Measurements from ENCODE around the gene CNNM4.
"Not testable (repeated sequence)": the region's sequence is repeated elsewhere in the genome, so short reads cannot be mapped to it uniquely, and the experiment has no call there.

CNNM4 gene

DNA sequence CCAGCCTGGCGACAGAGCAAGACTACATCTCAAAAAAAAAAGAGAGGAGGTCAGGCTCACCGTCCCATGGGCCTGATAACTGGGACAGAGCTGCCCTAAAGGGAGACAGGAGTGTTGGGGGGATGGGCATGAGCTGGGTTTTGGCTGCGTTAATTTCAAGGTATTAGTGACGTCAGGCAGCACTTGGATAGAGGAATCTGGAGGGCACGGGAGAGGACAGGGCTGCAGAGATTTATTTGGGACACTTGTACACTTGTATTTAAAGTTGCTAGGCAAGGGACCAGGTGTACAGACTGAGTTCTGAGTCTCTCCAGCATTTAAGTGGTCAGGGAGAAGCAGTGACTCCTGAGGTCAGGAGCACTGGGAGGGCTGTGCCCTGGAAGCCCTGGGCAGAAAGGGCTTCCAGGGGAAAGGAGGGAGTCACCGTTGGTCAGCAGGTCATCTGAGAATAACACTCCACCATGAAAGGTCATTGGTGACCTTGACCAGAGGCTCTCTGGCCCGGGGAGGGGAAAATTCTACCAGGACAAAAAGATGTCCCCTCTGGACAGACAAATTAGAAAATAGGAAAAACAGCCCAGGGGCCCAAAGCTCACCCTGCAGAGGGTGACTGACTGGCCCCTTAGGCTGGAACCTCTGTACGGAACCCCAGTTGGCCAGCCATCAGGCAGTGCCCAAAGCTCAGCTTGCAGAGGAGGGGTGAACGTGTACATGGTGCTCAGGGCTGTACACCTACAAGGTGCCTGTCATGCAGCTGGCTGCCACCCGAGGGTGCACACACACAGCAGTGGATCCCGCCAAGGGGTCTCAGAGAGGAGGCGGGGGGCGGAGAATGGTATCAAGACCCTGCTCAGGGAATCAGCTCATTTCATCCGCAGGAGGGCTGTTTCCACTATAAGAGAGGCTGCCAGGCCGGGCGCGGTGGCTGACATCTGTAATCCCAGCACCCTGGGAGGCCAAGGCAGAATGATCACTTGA, 32.4 kb downstream of the CNNM4 start:
- DNase-seq (ENCODE audit: low read depth), result no peak

DNA sequence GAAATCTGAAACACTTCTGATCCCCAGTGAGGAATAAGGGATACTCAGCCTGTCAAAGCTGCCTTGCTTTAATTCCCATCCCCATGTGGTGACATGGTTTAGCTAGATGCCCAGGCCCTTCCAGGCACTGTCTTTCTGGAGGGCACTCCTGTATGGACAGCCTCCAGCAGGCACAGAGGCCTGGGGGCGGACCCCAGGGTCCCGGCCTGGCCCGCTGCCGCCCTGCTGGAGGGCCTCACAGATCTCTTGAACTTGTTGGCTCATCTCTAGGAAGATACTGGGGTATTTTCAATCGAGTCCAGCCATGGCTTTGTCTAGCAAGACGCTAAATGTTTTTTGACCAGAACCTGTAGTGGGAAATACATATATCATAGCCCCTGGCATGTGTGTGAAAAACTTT, 34.4 kb downstream of the CNNM4 start:
- DNase-seq (ENCODE audit: low read depth), result no peak

DNA sequence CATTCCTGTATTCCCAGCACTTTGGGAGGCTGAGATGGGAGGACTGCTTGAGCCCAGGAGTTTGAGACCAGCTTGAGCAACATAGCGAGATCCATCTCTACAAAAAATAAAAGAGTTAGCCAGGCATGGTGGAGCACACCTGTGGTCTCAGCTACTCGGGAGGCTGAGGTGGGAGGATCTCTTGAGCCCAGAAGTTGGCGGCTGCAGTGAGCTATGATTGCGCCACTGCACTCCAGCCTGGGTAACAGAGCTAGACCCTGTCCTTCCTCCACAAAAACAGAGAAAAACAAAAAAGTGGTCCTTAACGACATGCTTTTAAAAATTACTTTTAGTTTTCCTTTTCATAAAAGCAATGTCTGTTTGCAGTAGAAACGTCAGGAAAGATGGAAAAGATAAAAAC, 35.8 kb downstream of the CNNM4 start:
- not testable (repeated sequence) for DNase-seq (ENCODE audit: low read depth)

DNA sequence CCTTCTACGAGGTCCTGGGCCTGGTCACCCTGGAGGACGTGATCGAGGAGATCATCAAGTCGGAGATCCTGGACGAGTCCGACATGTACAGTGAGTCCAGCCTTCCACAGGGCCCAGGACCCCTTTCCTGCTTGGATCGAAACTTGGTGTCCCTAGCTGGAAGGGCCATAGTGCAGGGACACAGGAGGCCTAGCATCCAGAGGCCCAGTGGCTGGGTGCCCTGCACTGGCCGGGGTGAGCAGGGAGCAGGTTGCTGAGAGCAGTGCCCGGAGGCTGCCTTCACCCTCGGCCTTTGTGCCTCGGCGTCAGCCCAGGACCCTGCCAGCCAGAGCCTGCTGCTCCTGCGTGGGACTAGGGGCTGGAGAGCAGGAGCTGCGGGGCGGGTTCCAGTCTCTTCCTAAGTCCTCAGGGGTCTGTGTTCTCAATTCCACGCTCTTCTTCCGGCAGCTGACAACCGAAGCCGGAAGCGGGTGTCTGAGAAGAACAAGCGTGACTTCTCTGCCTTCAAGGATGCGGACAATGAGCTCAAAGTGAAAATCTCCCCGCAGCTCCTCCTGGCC, 36.4 kb downstream of the CNNM4 start:
- no peak for DNase-seq (ENCODE audit: low read depth)

DNA sequence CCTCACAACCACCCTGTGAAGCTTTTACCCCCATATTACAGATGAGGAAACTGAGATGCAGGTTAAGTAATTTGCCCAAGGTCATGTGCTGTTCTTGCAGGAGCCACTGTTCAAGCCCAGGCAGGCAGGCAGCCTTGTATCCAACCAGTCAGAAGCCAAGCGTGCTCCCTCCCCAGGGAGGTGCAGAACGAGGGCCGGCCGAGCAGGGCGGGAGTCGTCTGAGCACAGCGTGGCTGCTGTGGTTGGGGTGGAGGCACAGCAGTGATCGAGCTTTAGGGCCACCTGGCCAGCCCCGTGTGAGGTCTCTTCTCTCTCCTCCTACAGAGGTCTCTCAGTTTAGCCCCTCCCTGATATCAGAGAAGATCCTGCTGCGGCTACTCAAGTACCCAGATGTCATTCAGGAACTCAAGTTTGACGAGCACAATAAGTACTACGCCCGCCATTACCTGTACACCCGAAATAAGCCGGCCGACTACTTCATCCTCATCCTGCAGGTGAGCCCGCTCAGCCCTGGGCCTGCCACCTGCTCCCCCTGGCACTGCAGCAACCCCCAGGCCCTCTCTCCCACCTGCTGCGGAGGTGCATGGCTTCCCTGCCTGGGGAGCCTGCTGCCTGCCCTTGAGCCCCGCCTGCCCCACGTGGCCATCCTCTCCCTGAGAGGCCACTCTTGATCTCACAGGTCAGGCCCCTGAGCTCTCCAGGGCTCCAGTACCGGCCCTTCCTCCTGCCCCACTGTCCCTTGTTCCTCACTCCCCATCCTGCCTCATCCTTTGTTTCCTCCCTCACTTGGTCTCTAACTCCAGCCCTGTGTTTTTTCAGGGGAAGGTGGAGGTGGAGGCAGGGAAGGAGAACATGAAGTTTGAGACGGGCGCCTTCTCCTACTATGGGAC, 38.3 kb downstream of the CNNM4 start:
- no peak for DNase-seq (ENCODE audit: low read depth)

DNA sequence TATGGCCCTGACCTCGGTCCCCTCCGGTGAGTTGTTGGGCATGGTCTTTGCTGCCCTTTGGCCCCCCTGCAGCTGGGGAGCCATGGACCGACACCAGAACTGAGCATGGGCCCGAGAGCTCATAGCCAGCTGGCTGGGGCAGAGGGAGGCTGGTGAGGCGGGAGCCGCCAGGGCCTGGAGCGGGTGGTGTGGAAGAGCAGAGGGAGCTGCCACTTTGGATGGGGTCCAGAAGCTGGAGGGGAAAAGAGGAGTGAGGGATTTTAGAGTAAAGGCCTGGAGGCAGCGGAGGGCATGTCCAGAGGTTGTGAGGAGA, 38.9 kb downstream of the CNNM4 start:
- DNase-seq (ENCODE audit: low read depth), result no peak

DNA sequence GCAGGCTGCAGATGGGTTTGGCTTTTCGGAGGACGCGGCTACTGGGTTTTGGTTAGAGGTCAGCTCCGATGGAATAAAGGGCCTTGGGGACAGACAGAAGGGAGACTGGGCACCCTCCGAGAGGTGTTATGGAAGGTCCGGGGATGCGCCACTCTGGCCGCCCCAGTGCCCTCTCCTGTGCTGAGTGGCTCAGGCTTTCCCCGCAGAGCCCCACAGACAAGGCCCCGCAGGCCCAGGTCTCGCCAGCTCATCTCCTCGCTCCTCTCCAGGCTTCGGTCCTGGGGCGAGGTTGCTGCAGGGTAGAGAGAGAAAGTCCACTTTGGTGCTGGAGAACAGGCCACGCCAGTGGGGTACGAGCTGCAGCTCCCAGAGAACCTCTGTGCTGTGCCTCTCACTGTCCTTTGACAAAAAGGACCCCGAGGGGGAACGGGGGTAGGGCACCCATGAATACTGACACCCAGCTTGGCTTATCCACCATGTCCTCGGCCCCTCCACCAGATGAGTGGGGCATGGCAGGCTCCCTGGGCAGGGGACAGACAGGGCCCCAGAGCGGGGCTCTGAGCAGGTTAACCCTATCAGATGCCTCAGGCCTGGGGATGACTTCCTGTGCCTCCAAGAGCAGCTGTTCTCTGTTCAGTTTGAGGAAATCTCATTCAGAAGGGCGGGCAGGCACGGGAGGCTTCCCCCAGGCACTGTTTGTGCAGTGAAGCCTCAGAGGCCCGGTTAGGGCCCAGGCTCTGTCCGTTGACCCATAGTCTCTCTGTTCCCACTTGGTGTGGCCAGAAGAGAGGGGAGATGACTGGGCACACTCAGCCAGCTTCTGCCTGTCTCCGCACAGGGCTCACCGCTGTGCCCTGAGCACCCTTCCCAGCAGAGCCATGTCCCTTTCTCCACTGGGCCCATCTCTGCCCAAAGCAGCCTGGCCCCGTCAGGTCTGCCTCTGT, 39.6 kb downstream of the CNNM4 start:
- DNase-seq (ENCODE audit: low read depth), result no peak

DNA sequence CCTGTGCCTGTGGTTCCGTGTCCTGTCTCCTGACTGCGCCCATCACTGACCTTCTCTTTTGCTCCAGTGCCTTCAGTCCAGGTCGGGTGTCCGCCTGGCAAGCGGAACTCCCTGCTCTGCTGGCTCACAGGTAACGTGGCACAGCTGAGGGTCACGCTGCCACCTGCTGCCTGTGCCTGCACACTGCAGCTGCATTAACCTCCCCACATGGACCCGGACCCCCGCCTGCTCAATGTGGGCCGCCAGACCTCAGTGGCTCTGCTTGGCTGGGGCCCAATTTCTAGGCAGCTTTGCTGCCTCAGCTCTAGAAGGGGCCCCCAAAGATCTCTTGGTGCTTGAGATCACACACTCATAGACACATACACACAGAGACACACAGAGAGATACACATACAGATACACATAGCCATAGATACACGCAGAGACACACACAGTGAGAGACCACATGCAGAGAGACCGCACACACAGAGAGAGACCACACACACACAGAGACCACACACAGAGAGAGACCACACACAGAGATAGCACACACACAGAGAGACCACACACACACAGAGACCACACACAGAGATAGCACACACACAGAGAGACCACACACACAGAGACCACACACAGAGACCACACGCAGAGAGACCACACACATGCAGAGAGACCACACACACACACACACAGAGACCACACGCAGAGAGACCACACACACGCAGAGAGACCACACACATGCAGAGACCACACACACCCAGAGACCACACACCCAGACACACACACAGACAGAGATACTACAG, 40.5 kb downstream of the CNNM4 start:
- no peak for DNase-seq (ENCODE audit: low read depth)

DNA sequence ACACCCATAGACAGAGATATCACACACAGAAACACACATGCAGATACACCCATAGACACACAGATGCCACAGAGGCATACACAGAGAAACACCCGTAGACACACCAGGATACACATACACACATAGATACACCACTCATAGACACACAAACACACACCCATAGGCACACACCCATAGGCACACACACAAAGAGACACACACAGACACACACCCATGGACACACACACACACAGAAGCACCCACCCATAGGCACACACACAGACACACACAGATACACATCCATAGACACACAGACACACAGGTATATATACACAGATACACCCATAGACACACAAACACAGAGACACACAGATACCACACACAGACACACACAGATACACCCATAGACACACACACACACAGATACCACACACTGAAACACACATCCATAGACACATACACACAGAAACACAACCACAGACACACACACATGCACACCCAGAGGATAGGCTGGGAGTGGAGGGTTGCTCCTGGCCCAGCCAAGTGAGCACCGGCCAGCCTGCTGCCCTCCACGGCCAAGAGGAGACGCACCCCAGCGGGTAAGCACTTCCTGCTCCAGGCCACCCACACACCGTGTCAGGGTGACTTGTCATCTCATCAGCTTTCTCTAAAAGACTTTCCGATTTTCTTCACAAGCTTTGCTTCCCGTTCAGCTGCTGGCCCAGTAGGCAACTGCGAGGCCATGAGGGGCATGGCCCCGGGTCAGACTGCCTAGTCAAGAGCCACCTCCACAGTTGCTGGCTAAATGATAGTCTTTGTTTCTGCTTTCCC, 41.3 kb downstream of the CNNM4 start:
- no peak for DNase-seq (ENCODE audit: low read depth)

DNA sequence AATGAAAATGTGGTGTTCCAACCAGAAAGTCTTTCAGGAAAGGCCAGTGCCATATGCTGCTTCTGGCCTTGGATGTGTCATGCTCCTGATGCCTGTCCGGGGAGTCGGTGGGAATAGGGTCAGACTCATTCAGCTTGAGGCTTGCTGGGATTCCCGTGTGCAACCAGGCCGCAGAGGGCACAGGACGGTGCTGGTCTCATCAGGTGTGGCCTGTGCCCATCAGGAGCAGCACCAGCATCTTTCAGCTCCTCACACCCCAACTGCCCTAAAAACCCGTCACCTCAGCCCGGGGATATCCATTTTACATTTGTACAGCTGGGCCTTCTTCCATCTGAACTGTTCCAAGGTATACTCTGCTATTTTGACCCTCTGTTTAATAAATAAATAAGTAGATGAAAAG, 42.0 kb downstream of the CNNM4 start:
- DNase-seq (ENCODE audit: low read depth), result no peak

DNA sequence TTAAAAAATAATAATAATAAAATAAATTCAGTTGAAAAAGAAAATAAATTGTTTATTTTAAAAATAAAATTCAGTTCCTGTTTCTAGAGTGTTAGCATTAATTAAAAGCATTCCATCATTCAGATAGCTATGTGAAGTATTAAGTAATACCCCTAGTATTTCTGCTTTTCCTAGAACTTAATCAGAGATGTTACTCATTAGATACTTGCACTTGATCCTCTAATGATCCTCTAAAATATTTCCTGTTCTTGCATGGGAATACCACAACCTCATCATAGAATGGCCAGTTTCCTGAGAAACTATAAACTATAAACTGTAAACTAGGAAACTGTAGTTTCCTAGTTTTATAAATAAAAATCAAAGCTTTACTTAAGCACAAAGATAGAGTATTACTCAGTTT, 44.3 kb downstream of the CNNM4 start:
- no peak for DNase-seq (ENCODE audit: low read depth)

DNA sequence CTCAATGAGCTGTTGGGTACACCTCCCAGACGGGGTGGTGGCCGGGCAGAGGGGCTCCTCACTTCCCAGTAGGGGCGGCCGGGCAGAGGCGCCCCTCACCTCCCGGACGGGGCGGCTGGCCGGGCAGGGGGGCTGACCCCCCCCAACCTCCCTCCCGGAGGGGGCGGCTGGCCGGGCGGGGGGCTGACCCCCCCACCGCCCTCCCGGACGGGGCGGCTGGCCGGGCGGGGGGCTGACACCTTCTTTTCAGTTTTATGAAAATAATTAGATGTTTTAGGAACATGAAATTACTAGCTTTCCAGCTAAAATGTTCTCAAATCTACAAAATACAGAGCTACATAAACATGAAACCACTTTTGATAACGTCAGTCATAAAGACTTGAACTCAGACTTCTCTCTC, 45.2 kb downstream of the CNNM4 start:
- not testable (repeated sequence) for DNase-seq (ENCODE audit: low read depth)

DNA sequence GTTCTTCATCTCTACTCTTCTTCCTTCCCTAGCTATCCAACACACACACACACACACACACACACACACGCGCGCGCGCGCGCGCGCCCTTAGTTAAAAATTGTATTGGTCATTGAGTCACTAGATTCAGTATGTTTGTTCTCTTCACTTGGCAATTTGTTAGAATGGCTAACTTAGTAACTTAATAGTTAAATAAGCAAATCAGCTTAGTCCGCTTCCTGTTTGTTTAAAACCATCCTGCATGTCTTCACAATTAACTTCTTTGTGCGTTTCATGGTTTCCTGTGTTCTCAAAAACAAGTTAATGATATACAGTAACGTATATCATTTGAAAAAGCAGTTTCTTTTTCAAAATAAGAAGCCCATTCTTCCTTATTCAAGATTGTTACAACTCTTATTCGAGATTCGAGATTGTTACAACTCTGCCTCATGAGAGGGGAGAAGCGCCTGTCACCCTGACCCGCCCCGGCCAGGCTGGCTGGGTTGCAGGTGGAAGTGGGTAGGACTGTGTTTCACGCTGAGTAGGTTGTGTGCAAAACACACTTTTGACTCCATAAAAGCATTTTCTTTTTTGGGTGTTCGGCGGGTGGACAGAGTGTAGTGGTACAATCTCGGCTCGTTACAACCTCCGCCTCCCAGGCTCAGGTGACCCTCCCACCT, 45.9 kb downstream of the CNNM4 start:
- DNase-seq (ENCODE audit: low read depth), result no peak

DNA sequence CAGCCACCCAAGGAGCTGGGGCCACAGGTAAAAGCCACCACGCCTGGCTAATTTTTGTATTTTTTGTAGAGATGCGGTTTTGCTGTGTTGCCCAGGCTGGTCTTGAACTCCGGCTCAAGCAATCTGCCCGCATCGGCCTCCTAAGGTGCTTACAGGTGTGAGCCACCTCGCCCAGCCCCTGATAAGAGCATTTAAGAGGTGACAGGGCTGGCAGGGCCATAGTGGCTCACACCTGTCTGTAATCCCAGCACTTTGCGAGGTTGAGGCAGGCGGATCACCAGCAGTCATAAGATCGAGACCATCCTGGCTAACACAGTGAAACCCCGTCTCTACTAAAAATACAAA, 46.4 kb downstream of the CNNM4 start:
- no peak for DNase-seq (ENCODE audit: low read depth)

DNA sequence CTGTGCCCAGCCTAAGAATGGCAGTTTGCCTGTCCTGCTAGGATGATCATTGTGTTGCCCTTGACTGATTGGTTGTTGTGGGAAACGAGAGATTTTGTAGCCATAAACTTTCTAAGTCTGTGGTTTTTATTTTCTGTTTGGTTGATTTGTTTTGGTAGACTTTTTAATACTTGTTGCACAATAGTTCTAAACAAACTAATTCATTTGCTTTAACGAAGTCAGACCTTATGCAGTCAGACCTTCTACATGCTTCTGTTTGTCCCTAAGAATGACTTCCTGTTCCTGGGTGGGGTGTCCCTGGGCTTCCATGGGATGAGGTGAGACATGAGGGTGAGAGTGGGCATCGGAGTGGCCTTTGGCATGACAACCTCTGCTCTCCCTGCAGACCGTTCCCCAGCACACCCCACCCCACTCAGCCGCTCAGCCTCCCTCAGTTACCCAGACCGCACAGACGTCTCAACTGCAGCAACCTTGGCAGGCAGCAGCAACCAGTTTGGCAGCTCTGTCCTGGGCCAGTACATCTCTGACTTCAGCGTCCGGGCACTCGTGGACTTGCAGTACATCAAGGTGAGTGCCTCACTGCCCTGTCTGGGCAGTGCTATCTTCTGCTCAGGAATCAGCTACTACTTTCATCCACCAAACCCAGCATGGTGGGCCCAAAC, 47.6 kb downstream of the CNNM4 start:
- DNase-seq (ENCODE audit: low read depth), result no peak

DNA sequence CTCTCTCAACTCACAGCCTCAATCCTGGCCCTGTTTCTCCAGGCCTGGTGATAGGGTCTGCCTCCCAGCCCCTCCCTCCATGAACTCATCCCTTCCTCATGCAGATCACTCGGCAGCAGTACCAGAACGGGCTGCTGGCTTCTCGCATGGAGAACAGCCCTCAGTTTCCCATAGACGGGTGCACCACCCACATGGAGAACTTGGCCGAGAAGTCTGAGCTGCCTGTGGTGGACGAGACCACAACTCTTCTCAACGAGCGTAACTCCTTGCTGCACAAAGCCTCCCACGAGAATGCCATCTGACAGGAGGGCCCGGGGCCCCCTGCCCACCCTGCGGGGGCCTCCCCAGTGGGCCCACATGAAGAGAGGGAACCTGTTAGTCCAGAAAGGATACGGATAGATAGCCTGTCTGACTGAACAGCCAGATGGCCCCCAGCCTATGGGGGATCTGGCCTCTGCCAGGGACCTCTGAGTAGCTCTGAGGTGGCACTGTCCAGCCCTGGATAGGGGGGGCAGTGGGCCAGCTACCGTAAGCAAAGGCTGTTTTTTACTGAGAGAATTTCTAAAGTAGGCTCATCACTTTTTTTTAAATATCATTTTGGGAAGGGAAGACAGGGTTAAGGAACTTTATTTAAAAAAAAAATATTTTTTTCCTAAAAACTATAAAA, 48.6 kb downstream of the CNNM4 start:
- no peak for DNase-seq (ENCODE audit: low read depth)

DNA sequence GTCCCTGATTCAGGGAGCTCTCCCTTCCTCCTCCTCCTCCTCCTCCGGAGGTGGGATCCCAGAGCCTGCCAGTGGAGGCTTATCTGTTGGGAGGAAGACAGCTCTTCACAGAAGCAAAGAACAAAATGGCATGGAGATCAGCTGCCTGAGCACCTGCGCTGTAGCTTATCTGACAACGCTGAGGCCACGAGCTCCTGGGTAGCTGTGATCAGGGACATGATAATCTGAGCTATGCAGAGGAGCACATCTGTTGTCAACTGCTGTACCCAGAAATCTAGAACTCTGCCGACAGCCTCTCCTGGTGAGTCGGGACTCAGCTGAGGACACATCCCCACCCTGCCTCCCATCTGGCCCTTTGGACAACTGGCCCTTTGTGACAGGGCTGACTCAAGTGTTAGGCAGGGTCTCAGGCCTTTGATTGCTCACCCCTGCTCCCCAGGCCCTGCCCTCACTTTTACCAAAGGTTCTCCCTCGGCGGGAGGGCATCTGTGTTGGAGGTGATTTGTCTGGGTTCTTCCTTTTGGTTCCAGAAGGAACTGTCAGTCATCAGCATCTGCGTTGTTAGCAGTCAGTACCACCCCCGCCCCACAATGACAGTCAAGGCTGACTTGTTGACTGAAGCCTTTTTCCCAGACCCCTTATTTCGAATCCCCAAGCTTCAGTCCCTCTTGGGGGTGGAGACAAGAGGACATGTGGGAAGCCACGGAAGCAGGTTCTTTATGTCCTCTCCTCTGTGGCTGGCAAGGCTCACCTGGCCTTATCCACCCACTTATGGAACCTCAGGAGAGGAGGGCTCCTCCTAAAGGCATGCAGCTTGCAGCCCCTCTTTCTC, 49.5 kb downstream of the CNNM4 start:
- no peak for DNase-seq (ENCODE audit: low read depth)

DNA sequence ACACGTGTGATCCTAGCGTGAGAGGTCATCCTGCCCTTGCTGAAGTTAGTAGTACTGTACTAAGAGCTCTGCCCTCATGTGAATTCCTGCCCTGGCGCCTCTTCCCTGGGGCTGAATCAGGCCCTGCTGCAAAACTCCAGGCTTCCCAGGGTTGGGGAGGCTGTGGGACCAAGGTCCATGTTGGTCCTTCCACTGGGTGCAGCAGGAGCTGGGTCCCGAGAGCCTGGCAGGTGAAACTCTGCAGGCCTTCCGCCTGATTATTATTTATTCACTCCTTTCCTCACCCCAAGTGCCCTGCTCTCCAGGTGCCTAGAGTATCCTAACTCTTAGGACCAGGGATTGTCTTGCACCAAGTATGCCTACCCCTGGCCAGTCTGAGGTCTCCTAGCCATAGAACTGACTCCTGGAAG, 50.1 kb downstream of the CNNM4 start:
- no peak for DNase-seq (ENCODE audit: low read depth)

Measured in non-pigmented ciliary epithelial cell (primary cell).